IPS-18c (cell line): Measurements from ENCODE around the gene ATG2A.

Source experiments
- H3K4me3 ChIP-seq: 2 replicates; pipeline ENCODE4 v1.7.0; 2013; ENCODE audit warnings: low read depth, mild to moderate bottlenecking, low read length, moderate library complexity; ENCODE audit not compliant: insufficient read depth
- H3K9me3 ChIP-seq: one replicate; pipeline ENCODE4 v1.6.1; 2013; ENCODE audit warnings: mild to moderate bottlenecking, low read length, moderate library complexity; ENCODE audit not compliant: control insufficient read depth, insufficient read depth

Gene ATG2A

GRCh38 chr11:64911142-64911541 lies 5.9 kb downstream of the ATG2A start:
- Histone ChIP-seq H3K9me3 (no peaks in the 10 kb centered on the region), H3K4me3 (no peak overlapping the region)

DNA sequence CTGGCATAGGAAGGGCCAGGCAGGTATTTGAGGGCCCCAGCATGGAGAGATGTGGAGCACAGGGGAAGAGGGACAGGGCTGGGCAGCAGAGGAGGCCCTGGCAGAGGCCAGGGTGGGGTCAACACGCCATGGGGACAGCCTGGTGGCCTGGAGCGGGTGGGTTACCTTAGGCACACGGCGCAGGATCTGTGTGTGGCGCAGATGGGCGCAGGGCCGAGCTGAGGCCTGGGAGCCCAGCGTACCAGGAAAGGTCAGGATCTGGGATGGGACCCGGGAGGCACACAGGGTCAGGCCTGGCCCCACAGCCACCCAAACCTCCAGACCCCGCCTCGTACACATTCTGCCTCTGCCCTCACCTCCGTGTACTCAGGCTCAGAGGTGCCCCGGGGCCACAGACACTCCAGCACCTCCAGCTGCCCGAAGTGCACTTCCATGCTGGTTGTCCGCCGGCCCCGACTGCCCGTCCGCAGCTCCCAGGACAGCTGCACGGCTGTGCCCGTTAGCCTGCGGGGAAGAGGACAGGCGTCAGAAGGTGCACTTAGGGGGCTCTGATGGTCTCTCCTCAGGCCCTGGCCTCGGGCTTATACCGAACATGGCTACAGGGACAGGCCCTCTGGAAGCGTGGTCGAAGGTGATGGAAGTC lies 6.4 kb downstream of the ATG2A start:
- H3K4me3 ChIP-seq = no peak overlapping the region
- no peaks in the 10 kb centered on the region for H3K9me3 ChIP-seq

DNA sequence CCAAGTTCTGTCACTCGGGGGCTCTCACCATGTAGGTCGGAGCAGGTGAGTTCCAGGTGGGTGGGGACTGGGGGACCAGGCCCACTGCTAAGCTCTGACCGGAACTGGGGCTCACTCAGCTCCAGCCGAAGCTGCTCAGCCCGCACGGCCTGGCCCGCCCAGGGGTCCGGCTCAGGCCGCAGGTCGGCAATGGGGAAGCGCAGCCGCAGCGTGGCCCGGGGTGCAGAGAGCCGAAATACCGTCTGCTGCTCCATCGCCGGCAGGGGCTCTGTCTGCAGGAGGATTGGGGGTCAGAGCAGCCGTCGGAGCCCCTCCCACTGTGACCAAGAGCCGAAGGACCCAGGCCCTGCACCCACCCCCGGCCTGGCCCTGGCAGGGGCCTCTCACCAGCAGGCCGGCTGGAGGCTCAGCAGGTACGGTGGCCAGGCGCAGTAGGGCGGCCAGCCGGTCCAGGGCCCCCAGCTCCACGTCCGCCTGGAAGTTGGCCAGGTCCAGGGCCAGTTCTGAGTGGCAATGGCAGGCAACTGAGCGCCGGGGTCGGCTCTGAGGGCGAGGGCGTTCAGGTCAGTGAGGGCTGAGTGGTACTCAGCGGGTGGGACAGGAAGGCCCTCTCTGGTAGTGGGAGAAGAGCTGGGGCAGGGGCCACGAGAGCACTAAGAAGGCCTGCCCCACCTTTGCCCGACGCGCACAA lies 7.2 kb downstream of the ATG2A start:
- Histone ChIP-seq H3K4me3 (no peak overlapping the region), H3K9me3 (no peaks in the 10 kb centered on the region)

GRCh38 chr11:64908766-64909165 lies 8.2 kb downstream of the ATG2A start:
- H3K9me3 ChIP-seq = no peaks in the 10 kb centered on the region

DNA sequence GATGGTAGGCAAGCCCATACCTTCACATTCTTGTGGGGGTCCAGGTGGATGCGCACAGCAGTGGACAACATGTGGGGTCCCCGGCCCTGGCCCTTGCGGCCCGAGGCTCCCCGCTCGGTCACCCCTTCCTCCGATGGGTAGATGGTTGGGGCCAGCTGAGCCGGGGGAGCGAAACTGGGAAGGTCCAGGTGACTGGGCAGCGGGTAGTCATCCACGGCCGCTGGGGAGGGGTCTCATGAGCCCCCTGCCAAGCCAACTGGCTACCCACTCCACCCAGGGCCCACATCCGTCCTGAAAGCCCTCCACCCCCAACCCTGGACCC lies 10.7 kb downstream of the ATG2A start:
- H3K4me3 ChIP-seq = no peak overlapping the region
- no peaks in the 10 kb centered on the region for H3K9me3 ChIP-seq

More at GRCh38 chr11:64908766-64909165, 8.2 kb downstream of the ATG2A start:
- no peak overlapping the region for H3K4me3 ChIP-seq

DNA sequence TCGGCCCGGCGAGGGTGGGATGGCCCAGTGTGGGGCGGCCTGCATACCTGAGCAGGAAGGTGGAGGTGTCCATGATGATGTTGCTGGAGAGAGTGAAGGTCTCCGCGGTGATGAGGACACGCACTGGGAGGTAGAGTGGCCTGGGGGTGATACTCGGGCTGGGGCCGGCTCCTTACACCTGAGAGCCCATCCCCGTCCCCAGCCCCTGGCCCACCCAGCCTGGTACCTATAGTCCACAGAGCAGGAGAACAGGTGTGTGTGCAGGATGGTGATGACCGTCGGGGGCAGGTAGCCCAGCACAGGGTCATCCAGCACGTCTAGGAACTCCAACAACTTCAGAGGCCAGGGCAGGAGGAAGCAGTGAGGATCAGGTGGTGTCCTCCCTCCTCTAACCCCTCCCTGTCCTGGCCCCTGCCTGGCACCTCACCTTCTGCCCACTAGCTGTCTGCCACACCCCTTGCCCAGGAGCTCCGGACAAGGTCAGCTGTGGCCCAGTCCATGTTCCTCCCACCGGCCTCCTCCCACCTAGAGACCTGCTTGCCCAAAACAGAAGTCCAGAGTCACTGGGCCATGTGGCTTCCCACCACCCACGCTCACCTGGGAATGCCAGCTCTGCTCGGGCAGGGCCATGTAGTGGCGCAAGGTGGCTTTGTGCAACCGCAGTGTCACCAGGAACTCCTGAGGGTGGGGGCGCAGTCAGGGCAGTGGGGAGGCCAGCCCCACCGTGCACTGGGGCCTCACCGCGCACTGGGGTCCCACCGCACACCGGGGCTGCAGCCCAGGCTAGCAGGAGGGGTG lies 11.3 kb downstream of the ATG2A start:
- no peaks in the 10 kb centered on the region for H3K9me3 ChIP-seq
- no peak overlapping the region for H3K4me3 ChIP-seq

DNA sequence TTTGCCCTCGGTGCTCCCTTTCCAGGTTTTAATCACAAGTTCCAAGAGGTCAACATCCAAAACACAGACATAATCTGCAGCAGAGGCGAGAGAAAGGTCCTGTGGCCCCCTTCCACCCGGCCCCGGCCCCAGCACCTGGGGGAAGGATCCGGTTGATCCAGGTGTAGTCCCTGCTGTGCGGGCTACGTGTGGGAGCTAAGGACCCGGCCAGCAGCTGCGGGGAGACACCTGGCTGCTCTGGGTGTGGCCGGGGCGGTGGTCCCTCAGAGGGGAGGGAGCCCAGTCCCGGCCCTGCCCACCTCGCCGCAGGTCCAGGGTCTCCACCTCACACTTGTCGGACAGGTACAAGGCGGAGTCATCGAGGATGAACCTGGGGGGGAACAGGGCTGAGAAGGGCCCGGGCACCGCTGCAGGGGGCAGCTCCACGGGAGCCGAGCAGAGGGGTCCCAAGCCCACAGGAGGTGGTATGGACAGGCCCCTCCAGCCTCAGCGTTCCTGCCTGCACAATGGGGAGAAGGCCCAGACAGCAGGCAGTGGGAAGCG lies 13.6 kb downstream of the ATG2A start:
- Histone ChIP-seq H3K4me3 (no peak overlapping the region), H3K9me3 (no peaks in the 10 kb centered on the region)

GRCh38 chr11:64902102-64902900 lies 14.7 kb downstream of the ATG2A start:
- Histone ChIP-seq H3K4me3 (no peak overlapping the region), H3K9me3 (no peaks in the 10 kb centered on the region)

- H3K9me3 ChIP-seq = no peaks in the 10 kb centered on the region
- H3K4me3 ChIP-seq = no peak overlapping the region
These were observed 16.2 kb downstream of the ATG2A start for GRCh38 chr11:64900774-64901173.

DNA sequence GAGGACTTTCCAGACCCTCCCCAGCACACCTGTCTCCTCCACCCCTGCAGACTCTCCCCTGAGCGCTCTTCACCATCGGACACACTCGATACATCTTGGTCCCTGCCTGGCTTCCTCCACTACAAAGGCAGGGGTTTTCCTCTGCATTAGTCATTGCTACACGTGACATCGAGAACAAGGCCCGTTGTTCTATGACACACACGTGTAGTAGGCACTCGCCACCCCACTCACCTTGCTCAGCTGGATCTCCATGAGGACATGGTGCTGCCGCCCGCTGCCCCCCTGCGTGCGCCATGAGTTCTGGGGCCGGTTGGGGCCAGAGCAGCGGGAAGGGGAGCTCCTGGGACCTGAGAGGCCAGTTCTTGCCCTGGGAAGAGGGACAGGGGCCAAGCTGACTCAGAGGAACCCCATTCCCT lies 16.7 kb downstream of the ATG2A start:
- Histone ChIP-seq H3K4me3 (no peak overlapping the region), H3K9me3 (no peaks in the 10 kb centered on the region)

DNA sequence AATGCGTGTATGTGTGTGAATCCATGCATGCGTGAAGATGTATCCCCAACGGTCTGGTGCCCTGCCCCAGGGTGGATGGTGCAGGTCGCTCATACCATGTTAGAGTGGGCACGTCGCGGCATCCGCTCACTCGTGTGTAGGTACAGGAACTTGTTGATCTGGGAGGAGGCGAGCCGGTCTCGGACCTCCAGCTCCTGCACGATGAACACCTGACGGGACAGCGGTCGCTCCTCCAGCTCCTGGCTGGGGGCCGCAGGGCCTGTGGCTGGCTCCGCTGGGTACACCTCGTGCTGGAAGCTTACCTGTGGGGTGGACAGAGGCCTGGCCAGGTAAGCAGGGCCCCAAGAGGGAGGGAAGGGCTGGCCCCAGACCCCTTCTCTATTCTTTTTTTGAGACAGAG lies 18.5 kb downstream of the ATG2A start:
- H3K4me3 ChIP-seq = no peak overlapping the region
- no peaks in the 10 kb centered on the region for H3K9me3 ChIP-seq

GRCh38 chr11:64898076-64898445 lies 18.9 kb downstream of the ATG2A start:
- no peak overlapping the region for H3K4me3 ChIP-seq
- H3K9me3 ChIP-seq = no peaks in the 10 kb centered on the region

- H3K4me3 ChIP-seq = no peak overlapping the region
- H3K9me3 ChIP-seq = no peaks in the 10 kb centered on the region
These were observed 19.5 kb downstream of the ATG2A start for GRCh38 chr11:64897381-64898075.

DNA sequence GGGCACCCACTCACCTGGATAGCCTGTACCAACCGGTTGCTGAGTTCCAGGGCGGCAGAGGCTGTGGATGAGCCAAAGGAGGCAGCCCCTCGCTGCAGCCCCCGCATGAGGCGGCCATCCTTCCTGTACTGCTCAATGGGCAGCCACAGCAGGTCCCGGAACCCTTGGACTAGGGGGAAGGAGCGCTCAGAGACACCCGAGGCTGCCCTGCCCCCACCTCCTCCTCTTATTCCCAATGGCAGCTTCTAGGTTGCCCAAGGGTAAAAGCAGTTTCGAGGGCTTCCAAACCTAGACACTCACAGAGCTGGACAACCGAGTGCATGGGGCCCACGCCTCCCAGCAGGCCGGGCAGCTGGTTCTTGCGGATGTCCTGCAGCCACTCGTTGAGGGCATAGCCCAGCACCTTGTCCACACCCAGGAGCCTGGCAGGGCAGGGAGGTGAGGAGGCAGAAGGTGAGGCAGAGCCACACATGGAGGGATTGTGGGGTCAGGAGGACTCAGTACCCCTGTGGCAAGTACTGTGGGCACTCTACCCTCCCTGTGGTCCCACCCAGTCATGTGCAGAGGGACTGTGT lies 20.5 kb downstream of the ATG2A start:
- H3K9me3 ChIP-seq = no peaks in the 10 kb centered on the region
- H3K4me3 ChIP-seq = no peak overlapping the region

DNA sequence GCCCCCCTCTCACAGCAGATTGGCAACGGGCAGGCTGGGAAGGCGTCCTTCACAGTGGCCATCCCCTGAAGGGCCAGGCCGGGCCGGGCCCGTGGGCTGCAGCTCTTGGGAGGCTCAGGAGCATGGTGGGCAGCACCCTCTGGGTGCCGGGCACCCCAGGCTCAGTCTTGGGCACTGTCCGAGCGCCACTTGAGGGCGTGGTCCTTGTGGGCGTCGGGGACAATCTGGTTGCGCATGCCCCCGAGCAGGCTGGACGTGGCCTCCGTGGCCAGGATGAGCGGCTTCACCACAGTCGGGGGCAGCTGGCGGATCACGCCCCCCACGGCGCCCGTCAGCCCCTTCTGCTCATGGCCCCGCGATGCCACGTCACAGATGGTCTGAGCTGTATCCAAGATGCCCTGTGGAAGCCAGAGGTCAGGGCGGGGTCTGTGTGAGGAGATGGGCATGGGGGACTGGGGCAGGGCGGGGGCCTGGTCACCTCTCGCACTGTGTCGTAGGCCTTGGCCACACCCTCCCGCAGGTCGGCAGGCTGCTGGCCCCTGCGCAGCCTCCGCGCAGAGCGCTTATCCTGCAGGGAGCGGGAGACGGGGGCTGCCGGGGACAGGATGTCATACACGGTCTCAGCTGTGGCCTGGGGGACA lies 22.1 kb downstream of the ATG2A start:
- Histone ChIP-seq H3K9me3 (no peaks in the 10 kb centered on the region), H3K4me3 (no peak overlapping the region)
